ENCODE results near the gene EPS8.

EPS8 gene

GRCh38 chr12:15717940-15718567 is 71.1 kb downstream of the EPS8 start:
- DNase-seq (ENCODE audit: low read depth), result no peak

DNA sequence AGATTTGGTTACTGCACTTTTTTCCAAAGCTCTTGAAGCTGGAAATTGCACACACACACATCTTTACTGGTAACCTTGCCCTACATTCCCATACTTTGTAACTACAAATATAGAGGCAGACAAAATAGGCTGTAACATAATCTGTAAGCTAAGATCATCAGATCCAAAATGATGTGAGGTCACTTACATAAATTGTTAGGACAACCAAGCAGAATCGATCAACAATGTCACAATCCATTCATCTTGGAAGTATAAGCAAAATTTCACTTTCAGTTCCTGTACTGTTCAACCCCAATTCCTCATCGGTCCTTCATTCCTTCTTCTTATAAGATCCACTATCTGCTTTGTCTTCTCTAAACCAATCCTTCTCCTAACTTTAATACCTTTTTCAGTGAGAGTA is 72.6 kb downstream of the EPS8 start:
- no peak for DNase-seq (ENCODE audit: low read depth)

DNA sequence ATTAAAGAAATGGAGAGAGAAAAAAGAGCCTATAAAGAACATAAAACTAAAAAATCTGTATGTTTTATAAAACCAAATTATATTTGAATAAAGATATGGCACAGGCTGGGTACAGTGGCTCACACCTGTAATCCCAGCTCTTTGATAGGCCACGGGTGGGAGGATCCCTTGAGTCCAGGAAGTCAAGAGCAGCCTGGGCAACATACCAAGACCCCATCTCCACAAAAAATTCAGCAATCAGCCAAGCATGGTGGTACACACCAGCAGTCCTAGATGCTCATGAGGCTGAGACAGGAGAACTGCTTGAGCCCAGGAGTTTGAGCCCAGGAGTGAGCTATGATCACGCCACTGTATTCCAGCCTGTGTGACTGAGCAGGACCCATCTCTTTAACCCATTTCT is 74.9 kb downstream of the EPS8 start:
- no peak for DNase-seq (ENCODE audit: low read depth)

GRCh38 chr12:15712823-15713660 is 76.1 kb downstream of the EPS8 start:
- DNase-seq (ENCODE audit: low read depth), result no peak

DNA sequence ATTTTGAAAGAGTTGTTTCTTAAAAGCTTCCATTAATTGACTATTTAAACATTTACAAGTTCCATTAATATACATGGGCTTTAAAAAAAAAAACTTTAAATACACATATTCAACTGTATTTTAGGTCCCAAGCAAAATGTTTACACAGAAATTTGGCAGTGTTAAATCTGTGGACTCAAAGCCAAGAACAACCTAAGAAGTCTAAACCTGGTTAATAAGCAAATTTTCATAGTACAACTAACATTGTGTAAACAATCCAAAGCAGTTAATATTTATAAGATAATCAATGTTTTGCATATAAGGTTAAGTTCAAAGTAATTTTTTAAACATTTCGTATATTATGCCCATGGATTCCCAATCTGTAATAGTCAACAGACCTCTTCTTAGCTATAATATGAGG is 77.0 kb downstream of the EPS8 start:
- DNase-seq (ENCODE audit: low read depth), result no peak

DNA sequence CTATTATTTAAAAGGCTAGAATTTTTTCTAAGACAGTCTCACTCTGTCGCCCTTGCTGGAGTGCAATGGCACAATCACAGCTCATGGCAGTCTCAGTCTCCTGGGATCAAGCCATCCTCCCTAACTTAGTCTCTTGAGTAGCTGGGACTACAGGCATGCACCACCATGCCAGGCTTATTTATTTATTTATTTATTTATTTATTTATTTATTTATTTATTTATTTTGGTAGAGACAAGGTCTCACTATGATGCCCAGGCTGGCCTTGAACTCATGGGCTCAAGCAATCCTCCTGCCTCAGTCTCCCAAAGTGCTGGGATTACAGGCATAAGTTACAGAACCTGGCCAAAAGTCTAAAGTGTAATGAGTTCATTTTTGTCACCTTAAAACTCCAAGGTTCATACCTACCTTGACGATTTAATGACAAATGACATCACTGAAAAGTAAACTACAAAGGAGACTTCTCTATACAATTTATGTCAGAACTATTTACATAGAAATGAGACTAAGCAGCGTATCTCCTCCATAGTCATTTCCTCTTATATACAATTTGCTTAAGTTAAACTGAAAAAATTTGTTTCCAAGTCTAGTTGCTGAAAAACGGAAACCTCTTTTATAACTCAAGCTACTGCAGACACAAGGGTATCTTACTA is 78.2 kb downstream of the EPS8 start:
- no peak for DNase-seq (ENCODE audit: low read depth)

GRCh38 chr12:15709551-15709950 is 79.6 kb downstream of the EPS8 start:
- DNase-seq (ENCODE audit: low read depth), result no peak

DNA sequence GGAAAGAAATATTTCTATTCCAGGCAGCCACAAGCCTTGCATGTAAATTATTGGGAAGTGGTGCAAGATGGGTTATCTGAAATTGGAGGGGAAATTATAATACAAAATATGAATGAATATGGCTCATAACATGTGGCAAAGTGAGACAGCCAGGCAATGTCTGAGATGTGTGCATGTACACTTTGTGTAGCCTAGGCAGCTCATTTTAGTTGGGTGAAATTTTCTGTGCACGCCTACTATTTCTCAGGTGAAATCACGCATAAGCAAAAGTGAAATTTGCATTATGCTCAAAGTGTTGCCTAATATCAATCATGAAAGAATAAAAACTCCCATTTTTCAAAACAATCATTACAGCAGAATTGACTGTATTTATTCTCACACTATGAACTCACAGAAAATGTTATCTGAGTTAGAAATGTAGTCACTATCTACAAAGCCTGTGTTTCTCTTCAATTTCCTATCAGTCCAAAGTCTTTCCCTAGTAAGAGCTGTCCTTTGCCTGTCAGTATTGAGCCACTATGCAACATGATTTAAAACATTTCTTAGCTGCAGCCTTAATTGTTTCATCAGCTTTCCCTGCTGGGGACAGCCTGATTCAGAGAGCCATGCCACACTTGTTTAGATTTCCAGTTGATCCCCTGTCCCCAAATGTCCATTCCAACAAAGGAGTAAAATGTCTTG is 80.7 kb downstream of the EPS8 start:
- no peak for DNase-seq (ENCODE audit: low read depth)

- no peak for DNase-seq (ENCODE audit: low read depth)
Observed at GRCh38 chr12:15707516-15708199, 81.5 kb downstream of the EPS8 start.

GRCh38 chr12:15706010-15706676 is 83.0 kb downstream of the EPS8 start:
- no peak for DNase-seq (ENCODE audit: low read depth)

GRCh38 chr12:15705606-15706005 is 83.6 kb downstream of the EPS8 start:
- DNase-seq (ENCODE audit: low read depth), result no peak

GRCh38 chr12:15702276-15702675 is 86.9 kb downstream of the EPS8 start:
- DNase-seq (ENCODE audit: low read depth), result no peak

- DNase-seq (ENCODE audit: low read depth), result no peak
Observed at GRCh38 chr12:15701631-15702156, 87.5 kb downstream of the EPS8 start.

DNA sequence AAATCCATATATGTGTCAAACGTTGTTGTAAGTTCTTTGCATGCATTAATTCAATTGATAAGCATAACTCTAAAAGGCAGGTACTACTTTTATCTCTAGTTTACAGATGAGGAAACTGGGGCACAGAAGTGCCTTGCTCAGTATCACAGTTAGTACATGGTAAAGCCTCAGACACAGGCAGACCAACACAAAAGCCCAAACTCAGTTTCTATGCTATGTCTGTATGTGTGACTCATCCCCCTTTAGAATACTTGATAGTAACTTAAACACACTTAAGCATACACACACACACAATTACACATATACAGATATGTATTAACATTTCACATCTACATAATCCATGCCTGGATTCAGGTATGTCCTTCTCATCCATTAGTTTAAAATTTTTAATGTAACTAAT is 88.0 kb downstream of the EPS8 start:
- DNase-seq (ENCODE audit: low read depth), result no peak

DNA sequence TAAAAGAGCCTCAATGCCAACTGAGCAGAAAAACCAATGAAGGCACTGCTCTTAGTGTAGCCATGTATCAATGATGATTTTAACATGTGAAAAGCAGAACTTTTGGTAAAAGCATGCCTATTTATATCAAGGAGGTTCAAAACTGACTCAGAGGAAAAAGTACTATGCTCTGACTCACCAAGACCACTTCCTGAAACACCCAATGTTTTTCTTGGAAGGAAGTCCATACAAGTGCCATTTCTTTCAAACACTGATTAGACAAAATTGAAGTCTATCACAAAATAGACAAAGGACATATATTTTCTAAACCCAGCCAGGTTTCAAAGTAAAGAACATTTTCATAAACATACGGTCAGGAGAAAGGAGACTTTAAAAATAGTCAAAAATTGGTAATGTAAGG is 88.6 kb downstream of the EPS8 start:
- no peak for DNase-seq (ENCODE audit: low read depth)

DNA sequence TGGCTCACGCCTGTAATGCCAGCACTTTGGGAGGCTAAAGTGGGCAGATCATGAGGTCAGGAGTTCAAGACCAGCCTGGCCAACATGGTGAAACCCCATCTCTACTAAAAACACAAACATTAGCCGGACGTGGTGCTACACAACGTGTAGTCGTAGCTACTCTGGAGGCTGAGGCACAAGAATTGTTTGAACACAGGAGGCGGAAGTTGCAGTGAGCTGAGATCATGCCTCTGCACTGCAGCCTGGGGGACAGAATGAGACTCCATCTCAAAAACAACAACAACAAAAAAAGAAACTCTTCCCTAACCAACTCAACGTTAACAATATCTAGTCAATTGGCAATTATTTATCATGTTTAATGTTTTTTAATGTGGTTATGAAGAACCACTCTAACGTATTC is 89.3 kb downstream of the EPS8 start:
- no peak for DNase-seq (ENCODE audit: low read depth)

DNA sequence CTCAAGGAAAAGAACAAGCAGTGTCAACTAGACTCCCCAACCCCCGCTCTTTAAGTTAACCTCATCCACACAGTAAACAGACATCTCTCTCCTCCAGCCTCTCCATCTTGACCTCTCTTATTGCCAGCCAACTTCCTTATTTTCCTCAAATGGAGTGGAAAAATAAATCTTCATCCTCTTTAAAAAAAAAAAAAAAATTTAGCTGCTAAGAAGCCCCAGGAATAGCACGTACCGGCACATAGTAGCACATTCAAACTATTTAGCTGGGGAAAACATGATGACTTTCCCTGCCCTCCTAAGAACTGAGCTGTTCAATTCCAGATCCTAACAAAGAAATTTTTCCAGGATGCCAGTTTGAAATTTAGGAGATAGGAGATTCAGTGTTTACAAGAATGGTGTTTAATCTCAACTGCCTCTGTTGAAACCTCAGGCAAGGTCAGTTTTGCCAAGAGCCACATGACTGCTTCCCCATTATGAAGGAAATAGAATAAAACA is 90.8 kb downstream of the EPS8 start:
- DNase-seq (ENCODE audit: low read depth), result no peak

- DNase-seq (ENCODE audit: low read depth), result no peak
Observed at GRCh38 chr12:15697201-15697600, 92.0 kb downstream of the EPS8 start.

DNA sequence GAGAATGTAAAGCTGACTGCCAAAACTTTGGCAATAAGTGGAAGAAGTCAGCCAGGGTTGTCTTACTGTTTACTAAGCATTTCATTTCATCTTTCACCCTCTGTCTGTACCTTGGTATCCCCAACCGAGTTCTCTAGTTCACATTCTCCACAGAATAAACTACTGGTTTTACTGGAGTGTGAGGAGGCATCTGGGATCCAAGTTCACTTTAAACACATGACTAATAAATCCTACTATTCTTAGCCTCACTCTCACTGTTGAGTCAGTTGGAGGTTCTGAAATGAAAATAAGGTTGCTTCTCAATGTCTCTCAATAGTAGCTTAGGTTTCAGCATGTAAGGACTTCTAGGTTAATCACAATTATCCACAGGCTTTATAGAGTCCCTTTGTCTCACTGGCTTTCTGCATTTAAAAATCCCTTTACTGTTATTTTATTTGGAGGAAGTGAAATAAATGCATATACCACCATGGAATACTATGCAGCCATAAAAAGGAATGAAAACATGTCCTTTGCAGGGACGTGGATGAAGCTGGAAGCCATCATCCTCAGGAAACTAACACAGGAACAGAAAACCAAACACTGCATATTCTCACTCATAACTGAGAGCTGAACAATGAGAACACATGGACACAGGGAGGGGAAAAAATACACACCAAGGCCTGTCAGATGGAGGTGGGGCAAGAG is 95.8 kb downstream of the EPS8 start:
- DNase-seq (ENCODE audit: low read depth), result no peak

- no peak for DNase-seq (ENCODE audit: low read depth)
Observed at GRCh38 chr12:15691388-15691787, 97.8 kb downstream of the EPS8 start.

- no peak for DNase-seq (ENCODE audit: low read depth)
Observed at GRCh38 chr12:15690320-15690719, 98.9 kb downstream of the EPS8 start.
